GM19035 (cell line): ENCODE measurements around the gene MAN2A2.
"Not testable (repeated sequence)": the region's sequence is repeated elsewhere in the genome, so short reads cannot be mapped to it uniquely, and the experiment has no call there.

Experiments used
- ATAC-seq: cut with Tn5 transposase; IDR thresholded peaks from one replicate; pipeline ENCODE4 v1.9.1; 2021; ENCODE audit not compliant: unreplicated experiment

Gene MAN2A2

DNA sequence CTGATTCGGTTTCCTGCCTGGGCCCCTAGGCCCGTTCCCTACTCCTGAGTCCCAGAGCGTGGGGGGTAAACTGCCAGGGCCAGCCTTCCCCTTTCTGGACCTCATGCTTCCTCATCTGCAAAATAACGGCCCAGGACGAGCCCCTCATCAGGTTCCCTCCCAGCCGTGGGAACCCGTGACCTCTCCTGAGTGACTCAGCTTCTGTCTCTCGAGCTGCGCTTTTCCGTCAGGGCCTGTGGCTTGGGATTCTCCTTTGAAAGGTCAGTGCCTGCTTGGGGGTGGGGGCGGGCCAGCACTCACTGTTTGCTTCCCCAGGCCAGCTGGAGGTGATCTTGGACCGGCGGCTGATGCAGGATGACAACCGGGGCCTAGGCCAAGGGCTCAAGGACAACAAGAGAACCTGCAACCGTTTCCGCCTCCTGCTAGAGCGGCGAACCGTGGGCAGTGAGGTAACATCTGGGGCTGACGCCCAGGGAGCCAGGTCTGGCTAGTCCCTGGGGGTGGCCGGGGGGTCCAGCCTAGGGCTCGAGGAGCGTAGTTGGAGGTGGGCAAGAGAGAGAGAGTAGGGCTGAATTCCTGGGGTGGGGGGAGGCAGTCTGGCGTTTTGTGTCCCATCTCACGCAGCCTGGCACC is 12.8 kb downstream of the MAN2A2 start:
- no peak for ATAC-seq

DNA sequence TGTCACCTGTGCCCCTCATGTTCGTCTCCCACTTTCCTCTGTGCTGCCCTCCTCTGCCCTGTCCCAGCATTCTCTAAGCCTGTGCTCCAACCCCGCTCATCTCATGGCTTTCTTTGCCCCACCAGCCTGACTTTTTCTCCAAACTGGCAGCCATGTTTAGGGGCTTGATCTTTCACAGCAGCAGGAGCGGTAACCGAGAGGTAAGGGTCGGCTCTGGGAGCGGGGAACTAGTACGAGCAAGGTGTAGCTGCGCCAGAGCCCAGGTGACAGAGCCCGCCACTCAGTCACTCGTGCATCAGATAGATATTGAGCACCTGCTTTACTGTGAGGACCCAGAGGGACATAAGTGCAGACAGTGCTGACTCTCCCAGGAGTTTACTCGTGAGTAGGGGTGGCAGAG is 13.4 kb downstream of the MAN2A2 start:
- ATAC-seq, result no peak

DNA sequence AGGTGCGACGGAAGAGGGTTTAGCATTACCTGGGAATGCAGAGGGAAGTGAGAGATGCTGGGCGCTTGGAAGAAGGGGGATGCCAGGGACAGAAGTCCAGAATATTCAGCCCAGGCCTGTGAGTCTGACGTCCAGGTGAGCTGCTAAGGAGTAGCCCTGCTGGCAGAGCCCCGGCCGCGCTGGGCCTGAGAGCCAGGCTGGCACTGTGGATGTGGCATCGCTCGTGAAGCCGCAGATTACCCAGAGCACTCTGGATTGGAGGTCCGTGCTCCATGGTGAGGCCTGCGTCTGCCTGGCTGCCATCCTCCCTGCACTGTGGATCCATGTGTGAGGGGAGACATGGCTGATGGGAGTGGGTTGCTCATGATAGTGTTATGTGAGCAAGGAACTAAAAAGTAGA is 14.5 kb downstream of the MAN2A2 start:
- ATAC-seq, result no peak

DNA sequence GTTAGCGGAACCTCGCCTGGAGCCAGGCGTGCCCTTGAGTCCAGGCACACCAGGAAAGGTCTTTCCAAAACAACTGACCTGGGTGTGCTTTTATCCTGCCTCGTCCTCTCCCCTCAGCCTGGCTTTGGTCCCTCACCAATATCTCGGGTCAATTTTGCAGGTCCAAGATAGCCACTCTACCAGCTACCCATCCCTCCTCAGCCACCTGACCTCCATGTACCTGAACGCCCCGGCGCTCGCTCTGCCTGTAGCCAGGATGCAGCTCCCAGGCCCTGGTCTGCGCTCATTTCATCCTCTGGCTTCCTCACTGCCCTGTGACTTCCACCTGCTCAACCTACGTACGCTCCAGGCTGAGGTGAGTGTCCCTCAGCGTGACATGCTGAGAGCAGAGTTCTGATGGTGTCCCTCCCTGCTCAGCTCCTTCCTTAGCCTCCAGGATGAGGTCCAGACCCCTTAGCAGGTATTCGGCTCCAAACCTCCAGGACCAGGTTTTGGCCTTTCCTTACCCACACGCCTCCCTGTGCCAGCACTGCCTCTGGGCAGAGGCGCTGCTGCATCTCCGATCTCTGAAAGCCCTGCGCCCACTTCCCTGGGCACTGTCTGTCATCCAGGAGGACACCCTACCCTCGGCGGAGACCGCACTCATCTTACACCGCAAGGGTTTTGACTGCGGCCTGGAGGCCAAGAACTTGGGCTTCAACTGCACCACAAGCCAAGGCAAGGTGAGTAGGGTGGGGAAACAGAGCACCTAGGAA is 15.1 kb downstream of the MAN2A2 start:
- ATAC-seq, result no peak

DNA sequence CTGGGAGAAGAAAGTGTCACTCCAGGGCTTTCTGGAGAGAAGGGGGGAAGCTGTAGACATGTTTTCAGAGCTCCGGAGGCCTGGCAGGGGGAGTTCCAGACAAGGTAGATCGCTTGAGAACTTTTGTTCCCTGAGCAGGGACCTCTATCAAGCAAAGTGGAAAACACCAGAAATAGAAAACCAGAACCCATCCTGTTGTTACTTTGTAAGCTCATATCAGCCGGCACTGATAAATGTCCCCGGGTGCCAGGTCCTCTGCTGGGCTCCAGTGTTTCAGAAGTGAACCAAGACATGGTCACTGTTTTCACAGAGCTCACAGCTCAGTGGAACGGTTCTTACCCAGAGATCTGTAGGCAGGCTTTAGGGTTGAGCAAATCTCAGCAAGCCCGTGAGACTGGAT is 15.7 kb downstream of the MAN2A2 start:
- ATAC-seq, result no peak

DNA sequence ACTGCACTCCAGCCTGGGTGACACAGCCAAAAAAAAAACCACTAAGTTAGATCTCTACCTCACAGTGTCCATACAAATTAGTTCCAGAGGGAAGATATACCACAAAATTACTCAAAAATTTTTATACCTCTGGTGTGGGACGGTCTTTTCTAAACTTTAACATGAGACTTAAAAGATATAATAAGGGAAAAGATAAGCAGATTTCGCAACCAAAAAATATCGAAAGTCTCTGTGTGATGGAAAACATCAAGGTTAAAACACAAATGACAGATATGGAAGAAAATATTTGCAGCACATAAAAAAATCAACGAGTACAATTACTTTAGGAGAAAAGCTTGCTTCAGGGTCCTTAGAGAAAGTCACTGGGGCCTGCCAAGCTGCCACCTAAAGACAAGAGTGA is 18.8 kb downstream of the MAN2A2 start:
- ATAC-seq, result no peak

DNA sequence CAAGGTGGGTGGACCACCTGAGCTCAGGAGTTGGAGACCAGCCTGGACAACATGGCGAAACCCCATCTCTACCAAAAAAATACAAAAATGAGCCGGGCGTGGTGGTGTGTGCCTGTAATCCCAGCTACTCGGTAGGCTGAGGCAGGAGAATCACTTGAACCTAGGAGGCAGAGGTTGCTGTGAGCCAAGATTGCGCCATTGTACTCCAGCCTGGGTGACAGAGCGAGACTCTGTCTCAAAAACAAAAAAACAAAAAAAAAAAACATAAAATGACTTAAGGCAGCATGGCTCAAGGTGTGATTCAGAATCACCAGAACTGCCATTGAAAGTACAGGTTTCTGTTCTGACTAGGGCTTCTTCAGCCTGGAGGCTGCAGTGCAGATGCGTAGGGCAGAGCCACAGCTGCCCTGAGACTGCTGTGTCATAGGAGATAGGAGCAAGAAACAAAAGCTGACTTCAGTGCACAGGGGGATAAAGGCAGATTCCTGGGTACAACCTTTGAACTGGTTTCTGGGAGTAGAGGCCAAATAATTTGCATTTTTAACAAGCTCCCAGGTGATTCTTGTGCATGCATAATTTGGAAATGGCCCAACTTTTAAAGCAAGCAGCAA is 19.7 kb downstream of the MAN2A2 start:
- peak; percentile 72 for ATAC-seq

DNA sequence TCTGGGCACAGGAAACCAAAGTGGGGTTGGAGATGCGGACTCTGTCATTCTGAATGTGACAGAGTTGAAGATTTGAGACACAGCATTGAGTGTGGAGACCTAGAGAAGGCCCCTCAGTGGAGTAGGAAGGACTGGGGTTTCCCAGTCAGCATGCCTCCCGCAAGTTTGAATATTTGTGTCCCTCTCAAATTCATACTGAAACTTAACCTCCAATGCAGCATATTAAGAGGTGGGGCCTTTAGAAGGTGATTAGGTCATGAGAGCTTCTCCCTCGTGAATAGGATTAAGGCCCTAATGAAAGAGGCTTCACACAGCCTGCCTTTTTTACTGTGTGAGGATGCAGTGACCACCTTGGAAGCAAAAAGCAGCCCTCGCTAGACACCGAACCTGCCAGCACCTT is 21.3 kb downstream of the MAN2A2 start:
- peak; percentile 63 for ATAC-seq

DNA sequence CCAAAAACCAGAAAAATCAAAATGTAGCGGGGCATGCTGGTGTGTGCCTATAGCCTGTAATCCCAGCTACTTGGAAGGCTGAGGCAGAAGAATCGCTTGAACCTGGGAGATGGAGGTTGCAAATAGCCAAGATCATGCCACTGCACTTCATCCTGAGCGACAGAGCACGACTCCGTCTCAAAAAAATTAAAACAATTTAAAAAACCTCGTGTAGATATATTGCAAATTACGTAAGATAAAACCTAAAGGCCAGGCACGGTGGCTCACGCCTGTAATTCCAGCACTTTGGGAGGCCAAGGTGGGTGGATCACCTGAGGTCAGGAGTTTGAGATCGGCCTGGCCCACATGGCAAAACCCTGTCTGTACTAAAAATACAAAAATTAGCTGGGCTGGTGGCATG is 23.7 kb downstream of the MAN2A2 start:
- ATAC-seq, result not testable (repeated sequence)

DNA sequence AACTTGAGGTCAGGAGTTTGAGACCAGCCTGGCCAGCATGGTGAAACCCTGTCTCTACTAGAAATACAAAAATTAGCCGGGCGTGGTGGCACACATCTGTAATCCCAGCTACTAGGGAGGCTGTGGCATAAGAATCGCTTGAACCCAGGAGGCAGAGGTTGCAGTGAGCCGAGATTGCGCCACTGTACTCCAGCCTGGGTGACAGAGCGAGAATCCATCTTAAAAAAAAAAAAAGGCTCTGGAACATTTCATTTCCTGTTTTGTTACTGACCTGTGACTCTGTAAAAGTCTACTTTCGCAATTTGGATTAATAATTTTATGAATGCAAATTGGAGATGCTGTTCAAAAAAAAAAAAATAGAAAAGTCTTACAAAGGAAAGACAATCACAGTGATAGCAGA is 25.0 kb downstream of the MAN2A2 start:
- ATAC-seq, result not testable (repeated sequence)

DNA sequence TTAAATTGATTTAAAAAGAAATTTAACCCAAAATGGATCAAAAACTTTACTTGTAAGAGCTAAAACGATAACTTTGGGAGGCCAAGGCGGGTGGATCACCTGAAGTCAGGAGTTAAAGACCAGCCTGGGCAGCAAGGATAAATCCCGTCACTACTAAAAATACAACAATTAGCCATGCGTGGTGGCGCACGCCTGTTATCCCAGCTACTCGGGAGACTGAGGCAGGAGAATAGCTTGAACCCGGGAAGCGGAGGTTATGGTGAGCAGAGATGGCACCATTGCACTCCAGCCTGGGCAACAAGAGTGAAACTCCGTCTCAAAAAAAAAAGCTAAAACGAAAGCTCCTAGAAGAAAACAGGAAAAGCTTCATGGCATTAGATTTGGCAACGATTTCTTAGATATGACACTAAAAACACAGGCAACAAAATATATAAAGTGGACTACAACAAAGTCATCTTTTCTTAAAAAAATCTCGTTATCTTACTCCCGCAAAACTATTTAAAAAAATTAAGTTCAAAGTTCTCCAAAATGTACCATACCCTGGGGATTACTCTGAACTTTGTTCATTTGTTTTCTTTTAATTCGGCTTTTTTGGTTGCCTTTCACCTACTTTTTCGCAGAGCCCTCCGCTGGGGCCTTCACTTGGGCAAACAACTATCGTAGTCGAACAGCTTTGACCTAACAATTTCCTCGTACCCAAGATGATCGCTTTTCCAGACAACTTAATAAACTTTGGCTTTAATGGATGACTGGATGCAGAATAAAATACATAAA is 26.3 kb downstream of the MAN2A2 start:
- no peak for ATAC-seq

DNA sequence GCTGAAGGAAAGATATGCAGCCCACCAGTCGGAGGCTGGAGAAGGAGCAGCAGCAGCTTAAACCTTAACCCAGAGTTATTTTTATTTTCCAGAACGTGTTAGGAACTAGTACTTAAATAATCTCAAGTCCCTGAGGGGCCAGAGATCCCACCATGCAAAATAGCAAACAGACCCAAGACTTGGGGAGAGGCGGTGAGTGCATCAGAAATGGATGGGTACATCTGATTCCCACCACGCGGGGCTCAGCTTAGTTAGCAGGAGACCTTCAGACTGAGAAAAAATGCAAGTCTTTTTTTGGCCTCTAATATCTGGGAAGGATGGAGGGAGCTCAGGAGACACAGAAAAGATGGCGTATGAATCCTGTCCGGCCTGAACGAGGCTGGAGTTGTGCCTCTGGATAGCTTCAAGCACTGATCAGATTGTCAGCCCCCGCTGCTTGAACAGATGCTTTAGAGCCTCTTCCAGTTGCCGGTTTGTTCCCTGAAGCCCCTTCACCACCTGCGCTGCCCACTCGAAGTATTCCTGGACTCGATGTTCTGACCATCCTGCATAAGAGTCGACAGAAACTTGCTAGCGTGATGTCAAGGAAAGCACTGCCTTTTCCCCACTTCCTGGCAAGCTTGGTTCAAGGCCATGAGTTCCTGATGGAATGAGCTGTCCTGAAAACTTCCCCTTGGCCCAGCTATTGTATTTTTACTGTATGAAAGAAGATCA is 27.9 kb downstream of the MAN2A2 start:
- no peak for ATAC-seq

DNA sequence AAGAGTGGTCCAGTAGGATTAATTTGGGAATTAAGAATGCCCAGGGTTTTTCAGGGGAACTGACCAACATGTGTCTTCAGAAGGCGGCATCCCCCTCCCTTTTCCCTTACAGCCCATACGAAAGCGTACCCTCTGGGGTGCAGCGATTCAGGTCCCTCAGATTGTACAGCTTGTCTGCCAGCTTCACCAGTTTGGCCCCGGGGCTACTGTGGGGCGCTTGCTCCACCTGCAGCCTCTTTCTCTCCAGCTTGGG is 28.4 kb downstream of the MAN2A2 start:
- ATAC-seq, result no peak

DNA sequence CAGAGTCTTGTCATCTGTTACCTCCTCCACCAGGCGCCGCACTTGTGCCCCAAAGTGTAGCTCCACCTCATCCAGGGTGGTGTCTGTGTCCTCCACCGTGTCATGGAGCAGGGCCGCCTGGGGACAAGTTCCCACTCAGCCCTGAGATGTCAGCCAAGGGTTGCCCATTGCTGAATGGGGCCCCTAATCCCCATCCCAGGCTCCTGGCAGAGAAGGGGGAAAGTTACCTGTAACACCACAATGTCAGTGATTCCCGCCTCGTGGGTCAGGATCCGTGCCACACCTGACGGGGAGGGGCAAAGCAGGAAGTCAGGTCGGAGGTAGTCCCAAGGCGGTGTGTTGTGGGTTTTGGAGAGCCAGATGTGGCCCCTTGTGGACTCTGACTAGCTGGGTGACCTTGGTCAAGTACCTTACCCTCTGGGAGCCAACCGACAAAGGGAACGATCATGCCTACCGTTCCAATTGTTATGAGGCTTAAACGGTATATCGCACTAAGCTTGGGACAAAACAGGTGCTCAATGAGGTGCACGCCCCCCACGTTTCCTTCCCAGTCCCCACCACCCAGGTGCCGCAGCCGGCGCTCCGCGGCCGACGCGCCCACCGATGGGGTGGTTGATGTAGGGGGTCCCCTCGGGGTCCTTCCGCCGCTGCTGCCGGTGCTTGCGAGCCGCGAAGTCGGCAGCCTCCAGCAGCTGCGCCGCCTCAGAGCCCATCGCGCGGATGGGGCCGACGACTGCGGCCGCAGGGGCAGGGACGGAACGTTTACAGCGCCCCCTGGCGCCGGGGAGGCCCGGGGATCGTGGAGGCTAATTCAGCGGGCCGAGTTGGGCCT is 28.9 kb downstream of the MAN2A2 start, which contains the start of gene HDDC3:
TSS of gene HDDC3 (minus strand) at position 722 of the 832 bp plus-strand sequence. CDS start at position 713, 9 bp downstream.
- ATAC-seq, result peak; percentile 40

DNA sequence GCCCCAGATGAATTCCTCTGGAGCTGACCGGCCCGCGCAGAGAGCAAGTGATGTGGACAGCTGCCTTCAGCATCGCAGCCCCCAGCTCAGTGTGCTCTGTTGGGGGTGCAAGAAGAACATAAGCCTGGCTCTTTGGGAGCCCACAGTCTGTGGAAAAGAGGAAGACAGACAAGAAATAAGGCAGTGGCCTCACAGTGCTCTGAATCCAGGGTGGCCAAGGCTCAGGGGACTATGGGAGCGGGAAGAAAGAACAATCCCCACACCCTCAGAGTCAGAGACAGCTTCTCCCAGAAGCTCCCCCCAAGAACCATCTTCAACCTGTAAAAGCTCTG is 29.5 kb downstream of the MAN2A2 start:
- ATAC-seq, result no peak

DNA sequence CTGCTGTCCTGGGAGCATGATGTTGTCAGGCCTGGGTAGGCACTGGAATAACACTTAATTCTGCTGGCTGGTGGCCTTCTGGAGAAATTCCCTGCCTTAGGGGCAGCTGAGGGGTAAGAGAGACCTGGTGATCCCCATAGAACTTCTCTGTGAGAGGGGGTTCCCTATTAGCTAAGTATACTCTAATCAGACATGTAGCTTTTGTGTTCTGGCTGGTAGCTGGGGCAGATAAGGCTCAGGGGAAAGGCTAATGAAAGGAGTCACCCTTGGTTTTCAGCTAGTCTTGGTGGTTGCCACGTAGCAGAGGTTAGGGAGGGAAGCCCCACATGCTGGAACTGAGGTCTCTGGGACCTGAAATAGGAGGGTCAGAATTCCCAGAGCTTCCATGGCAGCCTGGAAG is 30.2 kb downstream of the MAN2A2 start:
- ATAC-seq, result no peak

DNA sequence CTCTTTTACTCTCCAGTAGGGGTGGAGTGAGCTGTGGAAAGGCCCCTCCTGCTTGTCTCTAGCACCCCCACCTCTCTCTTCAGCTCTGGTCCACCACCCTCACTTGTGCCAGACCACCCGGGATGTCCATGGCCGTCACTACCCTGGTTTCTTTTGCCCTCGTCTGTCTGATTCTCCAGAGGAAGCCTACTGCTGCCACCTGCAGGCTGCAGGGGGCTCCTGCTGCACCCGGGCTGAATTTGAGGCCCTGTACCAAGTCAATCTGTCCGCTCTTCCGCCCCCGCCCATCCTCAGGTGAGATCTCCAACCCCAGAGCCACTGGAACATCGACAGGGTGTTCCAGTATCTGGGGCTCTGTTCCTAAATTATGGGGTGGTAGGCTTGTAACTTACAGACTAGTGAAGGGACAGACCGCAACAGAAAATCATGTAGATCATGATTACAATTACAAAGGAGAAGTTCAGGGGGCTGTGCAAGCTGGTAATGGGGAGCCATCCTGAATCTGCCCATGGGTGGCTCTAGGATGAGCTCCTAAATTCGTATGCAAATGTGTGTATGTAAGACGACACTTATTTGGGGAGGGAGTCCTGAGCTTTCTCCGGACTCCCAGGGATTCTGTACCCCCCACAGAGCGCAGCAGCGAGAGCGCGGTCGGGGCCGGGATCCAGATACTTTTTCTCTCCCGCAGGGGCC is 31.3 kb downstream of the MAN2A2 start:
- peak; percentile 32 for ATAC-seq

DNA sequence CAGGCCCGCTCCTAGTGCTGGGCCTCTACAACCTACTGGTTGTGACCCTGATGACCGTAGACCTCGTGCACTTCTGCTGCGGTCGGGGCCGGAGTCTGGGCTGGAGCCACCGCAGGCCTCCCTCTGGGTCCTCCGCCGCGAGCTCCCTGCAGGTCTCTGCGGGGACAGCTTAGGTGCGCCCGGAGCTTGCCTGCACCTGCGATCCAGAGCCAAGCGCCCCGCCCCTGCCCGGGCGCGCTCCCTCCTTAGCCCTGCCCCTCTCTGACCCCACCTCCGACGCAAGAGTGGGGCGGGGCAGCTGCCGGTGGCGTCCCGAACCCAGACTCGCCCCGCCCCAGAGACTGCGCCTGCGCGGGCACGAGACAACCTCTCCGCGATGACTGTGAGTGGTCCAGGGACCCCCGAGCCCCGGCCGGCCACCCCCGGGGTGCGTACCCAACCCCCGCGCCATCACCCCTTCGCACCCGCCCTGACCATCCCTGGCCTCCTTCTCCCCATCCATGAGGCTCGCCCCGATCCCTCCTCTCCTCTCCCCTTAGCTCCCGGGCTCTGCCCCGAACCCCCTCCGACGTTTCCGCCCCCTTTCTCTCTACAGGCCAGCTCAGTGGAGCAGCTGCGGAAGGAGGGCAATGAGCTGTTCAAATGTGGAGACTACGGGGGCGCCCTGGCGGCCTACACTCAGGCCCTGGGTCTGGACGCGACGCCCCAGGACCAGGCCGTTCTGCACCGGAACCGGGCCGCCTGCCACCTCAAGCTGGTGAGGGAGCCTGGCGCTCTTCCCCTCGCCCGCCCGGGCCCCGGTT is 32.0 kb downstream of the MAN2A2 start, which contains the start of gene UNC45A:
TSS of gene UNC45A (plus strand) at position 337 of the 803 bp plus-strand sequence. CDS start at position 377, 40 bp downstream.
- peak; percentile 59 for ATAC-seq

DNA sequence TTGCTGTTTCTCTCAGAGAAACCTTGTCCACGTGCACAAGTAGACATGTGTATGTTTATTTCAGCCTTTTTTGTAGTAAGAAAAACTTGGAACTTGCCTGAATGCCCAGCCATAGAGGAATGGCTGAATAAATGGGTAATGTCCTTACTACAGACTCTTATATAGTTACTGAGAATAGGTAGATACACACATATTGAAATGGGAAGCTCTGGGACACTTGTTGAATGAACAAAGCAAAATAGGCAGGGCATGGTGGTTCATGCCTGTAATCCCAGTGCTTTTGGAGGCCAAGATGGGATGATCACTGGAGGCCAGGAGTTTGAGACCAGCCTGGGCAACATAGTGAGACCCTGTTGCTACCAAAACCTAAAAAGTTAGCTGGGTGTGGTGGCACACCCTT is 33.7 kb downstream of the MAN2A2 start:
- no peak for ATAC-seq
